HepG2 (cell line): ENCODE data around the gene HYCC2. TPM values are rescaled to one million over a fixed set of nuclear protein-coding genes. Genes with fewer than 3 reads are reported as not detected.

Experiments
- GRHL1 ChIP-seq: sonication (generic); formaldehyde crosslinking; conservative IDR thresholded peaks from 2 replicates; pipeline ENCODE4 v1.8.0; 2022; ENCODE audit warnings: missing genetic modification reagents
- ISX ChIP-seq: sonication (generic); formaldehyde crosslinking; conservative IDR thresholded peaks from 2 replicates; pipeline ENCODE4 v1.5.0; 2020; ENCODE audit warnings: missing genetic modification reagents
- KDM5A ChIP-seq: fragments of 200-600 bp; sonication (generic); IDR thresholded peaks from 2 replicates; pipeline ENCODE4 v1.7.0; 2018; ENCODE audit warnings: antibody characterized with exemption, mild to moderate bottlenecking, low read length, borderline replicate concordance
- KLF15 ChIP-seq: sonication (generic); formaldehyde crosslinking; IDR thresholded peaks from 2 replicates; pipeline ENCODE4 v1.8.1; 2023; ENCODE audit warnings: borderline replicate concordance, mild to moderate bottlenecking, inconsistent platforms, missing genetic modification reagents, mixed read lengths
- MLX ChIP-seq: IDR thresholded peaks from 2 replicates; pipeline ENCODE4 v1.6.1; 2016
- NCOA5 ChIP-seq: sonication (generic); formaldehyde crosslinking; IDR thresholded peaks from 2 replicates; pipeline ENCODE4 v1.4.0; 2020; ENCODE audit warnings: missing genetic modification reagents
- PHB2 ChIP-seq: fragments of 450-650 bp; IDR thresholded peaks from 2 replicates; pipeline ENCODE4 v1.6.1; 2018; ENCODE audit not compliant: partially characterized antibody
- RAD51 ChIP-seq: fragments of 450-650 bp; IDR thresholded peaks from 2 replicates; pipeline ENCODE4 v1.6.1; 2016; ENCODE audit warnings: borderline replicate concordance
- RFX1 ChIP-seq: fragments of 450-650 bp; IDR thresholded peaks from 2 replicates; pipeline ENCODE4 v1.6.1; 2017
- SRSF9 ChIP-seq: fragments of 200-400 bp; formaldehyde crosslinking; IDR thresholded peaks from 2 replicates; pipeline ENCODE4 v1.6.1; 2018; ENCODE audit warnings: borderline replicate concordance, mild to moderate bottlenecking, low read depth, low read length; ENCODE audit not compliant: insufficient read depth, poor library complexity, severe bottlenecking
- STAT6 ChIP-seq: sonication (generic); formaldehyde crosslinking; IDR thresholded peaks from 2 replicates; pipeline ENCODE4 v1.4.0; 2020; ENCODE audit warnings: missing genetic modification reagents, mild to moderate bottlenecking, borderline replicate concordance
- ZBTB2 ChIP-seq: sonication (generic); formaldehyde crosslinking; IDR thresholded peaks from 2 replicates; pipeline ENCODE4 v1.8.0; 2022; ENCODE audit warnings: low read depth, missing genetic modification reagents
- ZBTB44 ChIP-seq: sonication (generic); formaldehyde crosslinking; IDR thresholded peaks from 2 replicates; pipeline ENCODE4 v1.4.0; 2020; ENCODE audit warnings: missing genetic modification reagents
- ZKSCAN8 ChIP-seq: IDR thresholded peaks from 2 replicates; pipeline ENCODE4 v1.6.1; 2016; ENCODE audit warnings: borderline replicate concordance, missing genetic modification reagents, missing compliant biosample characterization
- ZNF337 ChIP-seq: sonication (generic); formaldehyde crosslinking; IDR thresholded peaks from 2 replicates; pipeline ENCODE4 v1.5.1; 2020; ENCODE audit warnings: missing genetic modification reagents, low read depth, mild to moderate bottlenecking, borderline replicate concordance
- ZNF614 ChIP-seq: IDR thresholded peaks from 2 replicates; pipeline ENCODE4 v1.6.1; 2018; ENCODE audit warnings: missing biosample characterization, missing genetic modification reagents, inconsistent platforms, borderline replicate concordance
- ZNF749 ChIP-seq: sonication (generic); formaldehyde crosslinking; IDR thresholded peaks from 2 replicates; pipeline ENCODE4 v1.8.0; 2022; ENCODE audit warnings: mild to moderate bottlenecking, missing genetic modification reagents, moderate library complexity, borderline replicate concordance
- ZNF75D ChIP-seq: sonication (generic); formaldehyde crosslinking; IDR thresholded peaks from 2 replicates; pipeline ENCODE4 v1.8.1; 2023; ENCODE audit warnings: missing genetic modification reagents, mild to moderate bottlenecking, borderline replicate concordance
- ZSCAN31 ChIP-seq: sonication (generic); formaldehyde crosslinking; IDR thresholded peaks from 2 replicates; pipeline ENCODE4 v1.5.0; 2020; ENCODE audit warnings: low read depth, mild to moderate bottlenecking, missing genetic modification reagents
- polyA plus RNA-seq, 8 experiments: library from polyadenylated mRNA; depleted of rRNA in 3 of 8; stranded (reverse) in 7 of 8; unstranded in 1 of 8; fragments of >200 nt; fragmentation: Illumina TruSeq in 4 of 8; extraction: Trizol in 4 of 8; gene quantifications; 2 replicates each; pipeline versions ENCODE4 v1.2.1 to v1.2.3, GENCODE V29; 2011 to 2016; ENCODE audit warnings: low read depth in 4 of 8, missing spikeins in 1 of 8, mixed read lengths in 1 of 8; ENCODE audit not compliant: insufficient read depth in 1 of 8
- total RNA-seq, 5 experiments: library from RNA; depleted of rRNA; stranded (reverse); fragments of >200 nt; fragmentation: Illumina TruSeq; extraction: Trizol; gene quantifications; 2 replicates each; pipeline ENCODE4 v1.2.3, GENCODE V29; 2016; ENCODE audit warnings: low read depth in 1 of 5

The HYCC2 gene
- total and polyA plus RNA-seq, 2 of the 13 experiments (the other 11 are each of a cell fraction or from before 2014, with no cell fraction given) = 4.7 to 13.9 TPM

- TF ChIP-seq ZNF75D (CRISPR knock-in tag) (no peak), ZSCAN31 (CRISPR knock-in tag) (peak; percentile 95), ZBTB44 (CRISPR knock-in tag) (0 out of 2 replicates have a peak, but pooled peaks have one; percentile 20), ZNF614 (CRISPR knock-in tag) (no peak), ZNF749 (CRISPR knock-in tag) (no peak; the same call in 1 of the 2 replicates), PHB2 (no peak), KLF15 (peak; percentile 44; the same call in 1 of the 2 replicates), MLX (no peak), STAT6 (CRISPR knock-in tag) (no peak; the same call in 1 of the 2 replicates), ISX (CRISPR knock-in tag) (no peak), ZNF337 (CRISPR knock-in tag) (no peak), NCOA5 (CRISPR knock-in tag) (no peak), RAD51 (no peak), ZKSCAN8 (peak; percentile 52), SRSF9 (no peak), KDM5A (peak; percentile 45; the same call in 1 of the 2 replicates), GRHL1 (CRISPR knock-in tag) (no peak), RFX1 (no peak), ZBTB2 (CRISPR knock-in tag) (no peak)
Observed at GRCh38 chr2:201118121-201118960, 46.9 kb upstream of the HYCC2 start (continued).
